ENCODE measurements around the gene ZNF655.
"Not testable (repeated sequence)": the region's sequence is repeated elsewhere in the genome, so short reads cannot be mapped to it uniquely, and the experiment has no call there.

Gene ZNF655

DNA sequence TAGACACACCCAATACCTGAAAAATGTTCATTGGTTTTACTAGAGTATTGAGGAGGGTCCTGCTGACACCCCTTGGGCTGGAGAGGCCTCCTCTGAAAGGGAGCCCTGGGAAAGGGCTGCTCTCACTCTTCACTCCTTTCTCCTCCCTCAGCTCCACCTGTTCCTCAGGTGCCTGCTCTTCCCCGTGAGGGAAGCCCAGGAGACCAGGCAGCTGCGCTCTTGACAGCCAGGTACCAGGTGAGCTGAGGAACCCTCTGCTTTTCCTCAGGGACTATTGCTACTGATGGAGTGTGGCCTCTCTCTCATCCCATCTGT is 3.3 kb downstream of the ZNF655 start:
- no peak for DNase-seq

DNA sequence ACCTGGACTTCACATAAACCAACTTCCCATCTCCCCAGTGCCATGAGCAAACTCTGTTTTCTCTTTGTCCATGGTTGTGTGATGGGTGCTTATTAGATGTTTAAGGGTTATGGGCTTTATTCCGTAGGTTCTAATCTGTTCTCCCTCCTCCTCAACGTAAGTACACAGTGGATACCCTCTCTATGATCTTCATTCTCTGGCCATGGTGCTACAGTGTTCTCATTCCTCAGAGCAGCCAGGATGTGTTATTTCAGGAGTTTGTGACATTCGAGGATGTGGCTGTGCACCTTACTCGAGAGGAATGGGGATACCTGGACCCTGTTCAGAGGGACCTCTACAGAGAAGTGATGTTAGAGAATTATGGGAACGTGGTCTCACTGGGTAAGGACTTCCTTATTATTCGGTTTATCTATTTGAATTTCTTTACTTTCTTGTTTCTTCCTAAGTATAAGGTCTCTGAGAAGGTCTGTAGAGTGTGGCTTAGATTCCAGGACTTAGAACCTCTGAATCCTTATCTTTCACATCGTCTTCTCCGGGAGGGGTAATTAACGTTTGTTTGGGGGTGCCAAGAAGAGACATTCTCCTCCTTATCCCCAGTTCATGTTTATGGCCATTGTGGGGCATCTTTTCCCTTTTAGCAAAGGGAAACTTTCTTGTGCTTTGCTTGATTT is 3.8 kb downstream of the ZNF655 start:
- DNase-seq: no peak

DNA sequence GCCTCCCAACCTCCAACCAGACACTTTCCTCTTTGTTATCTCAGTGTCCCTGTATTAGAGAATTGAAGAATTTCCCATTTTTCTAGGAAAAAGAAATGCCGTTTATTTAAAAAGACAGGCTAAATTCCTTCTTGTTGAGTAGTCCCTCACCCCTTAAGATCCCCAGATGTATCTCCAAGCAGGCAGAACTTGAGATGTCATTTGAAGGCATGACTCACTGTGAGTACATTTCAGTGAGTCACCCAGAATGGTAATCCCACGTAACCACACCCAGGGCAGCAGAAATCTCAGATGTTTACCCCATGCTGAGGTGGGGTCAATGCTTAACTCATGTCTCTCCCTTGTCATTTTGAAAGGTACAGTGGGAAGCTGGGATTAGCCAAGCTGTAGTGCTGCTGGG is 4.4 kb downstream of the ZNF655 start:
- no peak for DNase-seq

DNA sequence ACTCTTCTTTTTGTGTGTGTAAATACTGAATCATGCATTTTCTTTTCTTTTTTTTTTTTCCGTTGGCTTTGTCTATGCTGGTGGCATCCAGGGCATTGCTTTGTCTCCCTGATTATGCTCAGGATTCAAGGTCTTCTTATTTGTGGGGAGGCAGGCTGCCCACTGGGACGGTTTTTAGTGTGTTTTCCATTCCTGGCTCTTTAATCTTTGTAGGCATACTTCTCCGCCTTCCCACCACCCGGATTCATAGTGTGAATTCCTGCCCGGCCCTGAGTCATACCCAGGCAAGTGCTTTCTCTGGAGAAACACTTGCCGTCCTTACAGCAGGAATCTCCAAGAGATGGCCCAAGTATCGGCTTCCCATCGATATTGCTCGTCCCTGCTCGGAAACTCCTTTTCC is 5.2 kb downstream of the ZNF655 start:
- no peak for DNase-seq

DNA sequence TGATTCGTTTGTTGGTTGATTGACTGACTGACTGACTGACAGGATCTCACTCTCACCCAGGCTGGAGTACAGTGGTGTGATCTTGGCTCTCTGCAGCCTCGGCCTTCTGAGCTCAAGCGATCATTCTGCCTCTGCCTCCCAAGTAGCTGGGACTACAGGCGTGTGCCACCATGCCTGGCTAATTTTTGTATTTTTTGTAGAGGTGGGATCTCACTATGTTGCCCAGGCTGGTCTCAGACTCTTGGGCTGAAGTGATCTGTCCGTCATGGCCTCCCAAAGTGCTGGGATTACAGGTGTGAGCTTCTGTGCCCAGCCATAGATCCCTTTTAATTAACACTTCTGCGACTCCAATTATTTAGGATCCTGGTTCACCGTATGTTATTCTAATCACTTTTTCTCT is 10.3 kb downstream of the ZNF655 start:
- DNase-seq: not testable (repeated sequence)

DNA sequence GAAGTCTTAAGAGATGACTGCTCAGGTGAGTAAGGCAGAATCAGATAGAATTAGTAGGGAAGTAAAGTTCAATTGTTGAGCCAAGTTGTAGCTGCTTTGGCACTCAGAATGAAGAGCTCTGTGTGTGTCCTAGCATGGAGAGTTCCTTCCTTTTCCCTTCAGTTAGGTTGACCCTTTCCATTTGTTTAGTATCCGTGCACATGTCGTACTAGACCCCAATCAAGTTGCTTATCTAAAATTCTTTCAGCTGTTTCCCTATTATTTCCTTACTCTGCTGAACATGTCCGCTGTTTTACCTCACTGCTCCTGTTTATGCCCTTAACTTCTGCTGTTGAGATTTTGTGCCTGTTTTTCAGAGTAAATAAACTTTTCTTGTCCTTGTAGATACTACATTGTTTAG is 13.3 kb downstream of the ZNF655 start:
- no peak for DNase-seq

DNA sequence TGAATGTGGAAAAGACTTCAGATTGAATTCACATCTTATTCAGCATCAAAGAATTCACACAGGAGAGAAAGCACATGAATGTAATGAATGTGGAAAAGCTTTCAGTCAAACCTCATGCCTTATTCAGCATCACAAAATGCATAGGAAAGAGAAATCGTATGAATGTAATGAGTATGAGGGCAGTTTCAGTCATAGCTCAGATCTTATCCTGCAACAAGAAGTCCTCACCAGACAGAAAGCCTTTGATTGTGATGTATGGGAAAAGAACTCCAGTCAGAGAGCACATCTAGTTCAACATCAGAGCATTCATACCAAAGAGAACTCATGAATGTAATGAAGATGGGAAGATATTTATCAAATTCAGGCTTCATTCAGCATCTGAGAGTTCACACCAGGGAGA is 14.8 kb downstream of the ZNF655 start:
- no peak for DNase-seq

DNA sequence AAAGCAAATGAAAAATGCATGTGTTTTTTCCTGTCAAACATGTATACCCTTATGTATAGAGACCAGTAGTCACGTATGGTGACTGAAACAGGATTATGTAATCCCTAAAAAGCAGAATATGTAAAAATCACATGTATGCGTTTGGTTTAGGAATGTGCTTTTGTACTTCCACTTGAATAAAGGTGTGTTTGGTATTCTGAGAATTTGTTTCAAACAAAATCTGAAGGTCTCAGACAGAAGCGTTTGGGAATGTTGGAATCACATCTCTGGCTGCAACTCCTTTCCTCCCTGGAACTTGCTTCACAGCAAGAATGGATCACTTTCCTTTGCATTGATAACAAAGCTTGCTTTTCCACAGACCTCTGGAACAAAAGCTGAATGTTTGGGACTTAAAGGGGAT is 17.8 kb downstream of the ZNF655 start:
- no peak for DNase-seq

DNA sequence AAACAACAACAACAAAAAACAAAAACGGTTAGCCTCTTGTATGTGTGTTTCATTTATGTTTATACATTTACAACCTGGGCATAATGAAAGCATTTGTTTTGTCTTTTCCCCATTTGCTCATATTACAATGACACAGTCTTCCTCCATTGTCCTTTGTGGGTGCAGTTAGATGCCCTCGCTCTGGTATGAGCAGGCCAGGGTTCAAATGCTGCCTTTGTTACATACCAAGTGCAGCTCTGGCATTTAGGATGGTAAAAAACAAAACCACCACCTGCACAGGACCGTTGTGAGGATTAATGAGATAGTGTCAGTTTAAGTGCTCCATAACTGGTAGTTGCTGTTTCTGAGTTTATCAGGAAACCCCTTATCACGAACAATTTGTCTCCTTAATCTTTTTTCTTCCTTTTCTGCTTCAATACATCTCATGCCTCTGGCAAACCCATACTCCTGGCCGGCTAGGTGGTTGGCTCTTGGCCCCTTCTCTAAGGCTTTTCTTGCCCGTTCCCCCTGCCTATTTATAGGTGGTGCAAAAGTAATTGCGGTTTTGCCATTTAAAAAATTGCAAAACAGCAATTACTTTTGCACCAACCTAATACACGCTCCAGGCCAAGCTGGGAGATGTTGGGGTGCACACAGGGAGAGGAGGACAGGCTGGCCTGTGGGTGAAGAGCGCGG is 21.0 kb downstream of the ZNF655 start:
- DNase-seq: no peak

DNA sequence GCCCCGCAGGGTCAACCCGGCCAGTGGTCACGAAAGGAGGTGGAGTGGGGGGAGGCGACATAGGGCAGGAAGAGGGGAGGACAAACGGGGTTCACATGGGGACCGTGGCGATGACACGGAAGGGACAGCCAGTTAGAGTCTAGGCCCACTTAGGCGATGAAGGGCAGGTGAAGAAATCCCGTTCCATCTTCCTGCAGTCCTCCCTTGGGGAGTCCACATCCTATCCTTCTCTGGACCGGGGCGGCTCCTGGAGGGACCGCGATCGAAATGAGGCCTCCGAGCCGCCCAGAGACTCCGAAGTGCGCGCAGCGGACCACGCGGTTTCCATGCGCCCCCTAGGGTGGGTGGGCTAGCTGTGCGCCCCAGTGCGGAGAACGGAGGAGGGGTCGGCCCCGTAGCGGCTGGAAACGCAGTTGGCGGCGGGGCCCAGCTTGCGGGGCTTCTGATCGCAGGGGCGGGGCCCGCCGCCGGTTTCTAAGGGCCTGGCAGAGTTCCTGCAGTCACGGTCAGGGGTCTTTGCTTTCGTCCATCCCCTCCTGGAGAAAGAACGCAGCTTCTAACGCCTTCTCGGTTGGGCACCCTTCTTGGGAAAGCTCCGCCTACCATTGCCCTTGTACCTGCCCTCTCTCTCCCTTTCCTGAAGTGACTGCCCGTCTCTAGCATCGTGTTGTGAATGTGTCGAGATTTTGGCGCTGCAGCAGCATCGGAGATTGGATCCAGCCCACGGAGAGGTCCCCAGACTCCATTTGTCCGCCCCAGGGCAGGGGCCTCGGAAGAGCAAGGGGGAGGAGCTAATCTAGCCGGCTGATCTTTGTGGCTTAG is 21.7 kb downstream of the ZNF655 start:
- peak; percentile 52 for DNase-seq

DNA sequence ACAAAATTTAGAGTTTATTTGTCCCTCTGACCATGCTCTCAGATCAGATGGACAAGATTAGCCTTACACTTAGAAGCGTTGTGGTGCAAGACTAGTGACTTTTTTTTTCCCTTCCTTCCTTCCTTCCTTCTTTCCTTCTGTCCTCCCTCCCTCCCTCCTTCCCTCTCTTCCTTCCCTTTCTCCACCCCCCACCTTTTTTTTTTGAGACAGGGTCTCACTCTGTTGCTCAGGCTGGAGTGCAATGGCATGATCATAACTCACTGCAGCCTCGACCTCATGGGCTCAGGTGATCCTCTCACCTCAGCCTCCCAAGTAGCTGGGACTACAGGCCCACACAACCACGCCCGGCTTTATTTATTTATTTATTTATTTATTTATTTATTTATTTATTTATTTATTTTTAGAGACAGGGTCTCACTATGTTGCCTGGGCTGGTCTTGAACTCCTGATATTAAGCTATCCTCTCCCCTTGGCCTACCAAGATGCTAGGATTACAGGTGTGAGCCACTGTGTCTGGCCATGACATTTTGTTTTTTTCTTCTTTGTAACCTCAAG is 22.4 kb downstream of the ZNF655 start:
- DNase-seq: not testable (repeated sequence)

DNA sequence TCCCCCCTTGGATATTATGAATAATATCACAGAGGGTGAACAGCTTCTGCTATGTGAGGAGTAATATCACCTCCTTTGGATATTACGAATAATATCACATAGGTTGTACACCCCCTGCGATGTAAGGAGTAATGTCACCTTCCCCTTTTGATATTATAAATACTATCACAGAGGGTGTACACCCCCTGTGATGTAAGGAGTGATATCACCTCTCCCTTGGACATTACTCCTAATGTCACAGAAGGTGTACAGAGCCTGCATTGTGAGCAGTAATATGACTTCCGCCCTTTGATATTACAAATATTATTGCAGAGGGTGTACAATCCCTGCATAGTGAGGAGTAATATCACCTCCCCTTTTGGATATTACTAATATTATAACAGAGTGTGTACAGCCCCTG is 30.4 kb downstream of the ZNF655 start:
- no peak for DNase-seq

DNA sequence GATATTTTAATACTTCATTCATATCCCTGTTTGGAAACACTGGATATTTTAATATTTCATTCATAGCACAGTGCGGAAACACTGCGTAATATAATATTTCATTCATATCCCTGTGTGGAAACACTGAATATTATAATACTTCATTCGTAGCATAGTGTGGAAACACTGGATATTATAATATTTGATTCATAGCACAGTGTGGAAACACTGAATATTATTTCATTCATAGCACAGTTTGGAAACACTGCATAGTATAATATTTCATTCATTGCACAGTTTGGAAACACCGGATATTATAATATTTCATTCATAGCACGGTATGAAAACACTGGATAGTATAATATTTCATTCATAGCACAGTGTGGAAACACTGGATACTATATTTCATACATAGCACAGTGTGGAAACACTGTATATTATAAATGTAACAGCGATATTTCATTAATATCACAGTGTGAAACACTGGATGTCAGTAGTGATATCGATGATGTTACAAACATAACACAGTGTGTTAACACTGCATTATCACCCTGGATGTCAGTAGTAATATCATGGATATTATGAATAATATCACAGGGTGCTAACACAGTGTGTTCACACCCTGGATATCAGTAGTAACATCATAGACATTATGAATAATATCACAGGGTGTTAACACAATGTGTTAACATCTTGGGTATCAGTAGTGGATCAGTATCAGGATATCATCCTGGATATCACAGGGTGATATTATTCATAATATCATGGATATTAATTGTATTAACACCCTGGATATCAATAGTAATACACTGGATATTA is 36.7 kb downstream of the ZNF655 start:
- no peak for DNase-seq

DNA sequence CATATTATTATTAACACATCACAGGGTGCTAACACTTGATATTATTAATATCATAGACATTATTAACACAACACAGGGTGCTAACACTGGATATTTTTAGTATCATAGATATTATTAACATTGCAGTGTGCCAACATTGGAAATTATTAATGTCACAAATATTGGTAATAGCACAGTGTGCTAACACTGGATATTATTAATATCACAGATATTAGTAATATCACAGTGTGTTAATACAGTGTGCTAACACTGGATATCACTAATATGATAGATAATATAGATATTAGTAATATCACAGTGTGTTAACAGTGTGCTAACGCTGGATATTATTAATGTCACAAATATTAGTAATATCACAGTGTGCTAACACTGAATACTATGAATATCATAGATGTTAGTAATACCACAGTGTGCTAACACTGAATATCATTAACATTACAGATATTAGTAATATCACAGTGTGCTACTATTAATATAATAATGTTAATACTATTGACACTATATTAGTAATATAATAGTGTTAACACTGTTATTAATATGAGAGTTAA is 38.0 kb downstream of the ZNF655 start:
- no peak for DNase-seq

DNA sequence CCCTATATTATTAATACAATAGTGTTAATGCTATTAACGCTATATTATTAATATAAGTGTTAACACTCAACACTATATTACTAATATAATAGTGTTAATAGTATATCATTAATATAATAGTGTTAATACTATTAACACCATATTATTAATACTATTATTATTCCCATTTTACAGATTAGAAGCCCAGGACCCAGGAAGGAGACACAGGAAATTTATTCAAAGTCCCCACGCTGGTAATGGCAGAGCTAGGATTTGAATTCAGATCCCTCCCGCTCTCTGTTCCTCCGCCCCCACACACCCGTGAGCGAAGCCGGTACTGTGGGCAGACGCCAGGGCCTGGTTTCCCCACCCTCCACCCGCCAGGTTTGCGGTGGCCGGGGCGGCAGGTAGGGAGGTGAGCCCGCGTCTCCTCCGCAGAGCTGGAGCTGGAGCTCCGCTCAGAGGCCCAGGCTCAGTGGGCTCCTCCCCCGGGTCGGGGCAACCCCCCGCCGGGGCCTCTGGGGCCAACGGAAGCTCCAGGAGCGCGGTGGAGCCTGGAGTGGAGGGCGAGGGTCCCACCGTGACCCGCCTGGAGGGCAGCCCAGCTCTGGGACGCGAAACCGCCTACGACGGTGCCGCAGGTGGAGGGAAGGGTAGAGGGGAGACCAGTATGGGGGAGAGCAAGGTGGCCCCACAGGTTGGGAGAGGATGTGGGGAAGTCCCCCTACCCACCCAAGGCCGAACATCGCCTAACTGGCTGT is 39.5 kb downstream of the ZNF655 start, which contains the start of gene TMEM225B:
Gene TMEM225B (plus strand): TSS at position 506 of the 740 bp plus-strand sequence. CDS start 6,122 bp downstream, outside the sequence.
- DNase-seq: no peak

DNA sequence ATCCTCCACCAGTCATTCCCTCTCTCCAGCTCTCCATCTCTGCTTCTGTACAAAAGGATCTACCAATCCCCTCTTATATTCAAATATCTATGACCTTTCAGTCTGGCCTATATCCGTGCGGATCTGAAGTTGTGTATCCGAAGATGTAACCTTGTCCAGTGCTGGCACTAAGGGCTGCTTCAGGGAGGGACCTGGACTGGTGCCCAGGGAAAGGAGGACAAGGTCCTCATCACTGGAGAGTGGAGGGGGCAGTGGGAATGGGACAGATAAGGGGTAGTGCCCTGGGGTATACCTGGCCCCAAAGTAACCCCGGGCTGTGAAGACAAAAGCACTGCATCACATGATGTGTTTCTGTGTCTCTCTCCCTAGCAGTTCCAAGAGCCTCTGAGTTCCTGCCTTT is 41.4 kb downstream of the ZNF655 start:
- no peak for DNase-seq

DNA sequence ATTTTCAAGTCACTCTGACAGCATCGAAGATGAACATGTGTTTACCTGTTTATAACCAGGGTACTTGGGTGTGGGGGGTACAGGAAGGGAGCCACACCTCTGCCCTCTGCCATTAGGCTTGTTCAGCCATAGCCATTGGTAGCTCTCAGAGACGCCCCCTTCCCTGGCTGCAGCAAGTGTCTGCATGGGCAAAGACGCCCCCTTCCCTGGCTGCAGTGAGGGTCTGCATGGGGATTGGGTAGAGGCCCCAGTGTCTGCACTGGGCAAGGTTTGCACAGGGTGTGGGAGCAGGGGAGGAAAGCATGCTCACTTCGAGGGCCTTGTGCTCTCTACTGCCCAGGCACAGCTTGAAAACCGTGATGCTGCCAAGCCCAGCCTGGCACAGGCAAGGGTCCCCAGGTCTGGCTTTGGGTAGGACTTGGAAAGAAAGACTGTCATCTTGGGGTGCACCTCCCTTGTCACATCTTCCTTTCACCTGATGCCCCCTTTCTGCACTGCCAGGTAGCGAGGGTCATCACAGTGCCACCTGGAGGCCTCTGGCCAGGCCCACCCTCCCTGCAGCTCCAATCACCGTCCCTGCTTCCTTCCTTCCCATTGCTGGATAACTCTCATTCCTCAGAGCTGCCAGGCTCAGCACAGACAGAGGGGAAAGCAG is 43.3 kb downstream of the ZNF655 start:
- DNase-seq: no peak

DNA sequence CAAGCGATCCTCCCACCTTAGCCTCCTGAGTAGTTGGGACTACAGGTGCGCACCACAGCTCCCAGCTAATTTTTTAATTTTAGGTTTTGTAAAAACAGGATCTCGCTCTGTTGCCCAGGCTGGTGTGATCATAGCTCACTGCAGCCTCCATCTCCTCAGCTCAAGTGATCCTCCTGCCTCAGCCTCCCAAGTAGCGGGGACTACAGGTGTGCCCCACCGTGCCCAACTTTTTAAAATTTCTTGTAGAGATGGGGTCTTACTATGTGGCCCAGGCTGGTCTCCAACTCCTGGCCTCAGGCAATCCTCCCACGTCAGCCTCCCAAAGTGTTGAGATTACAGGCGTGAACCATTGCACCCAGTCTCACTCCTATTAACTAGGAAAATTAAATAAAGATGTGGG is 47.1 kb downstream of the ZNF655 start:
- no peak for DNase-seq

DNA sequence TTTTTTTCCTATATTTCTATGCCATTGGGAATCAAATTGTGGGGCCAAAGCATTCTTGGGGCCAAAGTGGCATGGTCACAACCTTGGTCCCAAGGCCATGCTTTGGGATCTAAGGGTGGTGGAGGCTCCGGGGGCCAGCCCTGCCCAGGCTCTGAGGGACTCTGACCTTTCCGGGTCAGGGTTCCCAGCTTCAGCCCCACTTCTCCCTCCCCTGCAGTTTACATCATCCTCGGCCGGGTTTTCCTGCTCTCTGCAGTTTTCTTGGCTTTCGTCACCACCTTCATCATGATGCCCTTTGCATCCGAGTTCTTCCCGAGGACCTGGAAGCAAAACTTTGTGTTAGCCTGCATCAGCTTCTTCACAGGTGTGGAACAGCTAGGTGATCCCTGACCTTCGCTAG is 48.1 kb downstream of the ZNF655 start:
- DNase-seq: no peak

DNA sequence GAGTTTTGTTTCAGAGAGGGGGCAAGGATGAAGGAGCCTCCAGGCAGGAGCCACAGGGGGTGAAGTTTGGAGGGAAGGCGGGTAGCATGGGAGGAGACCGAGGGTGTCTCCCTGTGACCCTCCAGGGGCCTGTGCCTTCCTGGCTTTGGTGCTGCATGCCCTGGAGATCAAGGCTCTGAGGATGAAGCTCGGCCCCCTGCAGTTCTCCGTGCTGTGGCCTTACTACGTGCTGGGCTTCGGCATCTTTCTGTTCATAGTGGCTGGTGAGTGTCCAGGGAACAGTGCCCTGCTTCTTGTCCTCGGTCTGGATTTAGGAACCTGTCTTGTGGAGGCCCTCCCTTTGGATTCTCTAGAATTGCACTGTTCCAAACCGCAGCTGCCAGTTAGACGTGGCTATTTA is 49.1 kb downstream of the ZNF655 start:
- no peak for DNase-seq

DNA sequence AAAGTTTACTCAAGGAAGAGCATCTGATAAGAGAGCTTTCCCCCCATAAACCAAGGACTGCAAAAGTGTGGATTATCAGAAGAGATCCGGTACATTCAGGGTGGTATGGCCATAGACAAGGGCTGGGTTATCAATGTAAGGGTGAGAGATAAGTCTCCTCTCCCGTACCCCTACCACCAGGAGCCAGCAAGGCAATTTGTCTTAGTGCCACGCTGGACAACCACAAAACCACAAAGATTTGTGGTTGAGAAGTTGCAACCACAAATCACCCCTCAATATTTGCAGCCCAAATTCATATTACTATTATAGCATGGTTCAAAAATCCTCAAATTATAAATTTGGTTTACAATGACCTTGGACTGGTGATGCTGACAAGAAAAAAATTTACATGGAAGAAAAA is 56.1 kb downstream of the ZNF655 start:
- DNase-seq: no peak
